Stimulated activated memory B cell treated with anti-CD40 and anti-IgM and Interleukin-4, amounts not matched to agents 10 μg/mL and 1 μg/mL and 100 μg/mL, for 72 hours (primary cell): Measurements from ENCODE around the gene PRUNE2.

Experiments
- ATAC-seq: fragments of 150-1000 bp; cut with Tn5 transposase; 2 replicates; pipeline ENCODE4 v1.10.0; 2021
- H3K27ac Mint-ChIP-seq: one replicate; pipeline ENCODE4 v1.8.0; 2022; ENCODE audit warnings: mild to moderate bottlenecking, mixed read lengths
- H3K27me3 Mint-ChIP-seq: one replicate; pipeline ENCODE4 v1.8.0; 2022; ENCODE audit warnings: mixed read lengths
- H3K36me3 Mint-ChIP-seq: one replicate; pipeline ENCODE4 v1.8.0; 2022; ENCODE audit warnings: mixed read lengths
- H3K4me1 Mint-ChIP-seq: one replicate; pipeline ENCODE4 v1.8.0; 2022; ENCODE audit warnings: mixed read lengths
- H3K4me3 Mint-ChIP-seq: one replicate; pipeline ENCODE4 v1.8.0; 2022; ENCODE audit warnings: mild to moderate bottlenecking, moderate library complexity, mixed read lengths
- H3K9me3 Mint-ChIP-seq: one replicate; pipeline ENCODE4 v1.8.0; 2022; ENCODE audit warnings: mixed read lengths

Gene PRUNE2

DNA sequence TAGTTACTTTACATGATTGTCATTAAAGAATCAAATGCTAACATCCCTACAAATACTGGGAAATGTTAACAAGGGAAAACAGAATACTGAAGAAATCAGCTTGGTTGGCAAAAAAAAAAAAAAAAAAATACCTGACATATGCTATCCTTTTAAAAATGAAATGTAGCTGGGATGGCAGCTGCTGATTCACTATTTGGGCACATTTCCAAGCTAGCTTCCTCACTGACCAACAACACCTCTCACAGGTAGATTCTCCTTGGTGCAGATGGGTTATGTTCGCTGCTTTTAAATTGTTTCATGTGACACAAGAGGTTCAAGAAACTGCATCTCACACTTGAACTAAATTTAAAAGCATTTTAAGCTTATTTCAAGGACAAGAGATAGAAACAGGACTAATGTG is 6.1 kb upstream of the PRUNE2 start:
- no peaks in the 10 kb centered on the region for H3K36me3 Mint-ChIP-seq
- no peak for ATAC-seq
- H3K4me1 Mint-ChIP-seq = no peaks in the 10 kb centered on the region
- no peak overlapping the region for H3K4me3 Mint-ChIP-seq
- H3K27ac Mint-ChIP-seq = no peak overlapping the region
- no peaks in the 10 kb centered on the region for H3K9me3 Mint-ChIP-seq
- peaks cover 32% of the 10 kb centered on the region for H3K27me3 Mint-ChIP-seq

DNA sequence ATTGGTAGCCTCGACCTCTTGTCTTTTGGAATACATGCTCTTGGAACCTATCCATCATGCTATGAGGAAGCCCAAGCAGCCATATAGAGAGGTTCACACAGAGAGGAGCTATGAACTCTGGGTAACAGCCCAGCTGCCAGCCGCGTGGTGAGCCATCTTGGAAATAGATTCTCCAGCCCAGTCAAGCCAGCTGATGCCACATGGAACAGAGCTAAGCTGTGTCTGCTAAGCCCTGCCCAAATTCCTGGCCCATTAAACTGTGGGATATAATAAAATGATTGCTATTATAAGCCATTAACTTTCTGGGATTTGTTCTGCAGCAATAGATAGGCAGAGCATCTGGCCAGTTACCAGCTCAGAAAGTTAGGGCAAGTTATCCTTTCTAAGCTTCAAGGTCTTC is 4.9 kb upstream of the PRUNE2 start:
- peaks cover 33% of the 10 kb centered on the region for H3K27me3 Mint-ChIP-seq
- no peak overlapping the region for H3K4me3 Mint-ChIP-seq
- H3K9me3 Mint-ChIP-seq = no peaks in the 10 kb centered on the region
- no peak for ATAC-seq
- peaks cover 6% of the 10 kb centered on the region for H3K4me1 Mint-ChIP-seq
- H3K27ac Mint-ChIP-seq = no peak overlapping the region
- no peaks in the 10 kb centered on the region for H3K36me3 Mint-ChIP-seq

DNA sequence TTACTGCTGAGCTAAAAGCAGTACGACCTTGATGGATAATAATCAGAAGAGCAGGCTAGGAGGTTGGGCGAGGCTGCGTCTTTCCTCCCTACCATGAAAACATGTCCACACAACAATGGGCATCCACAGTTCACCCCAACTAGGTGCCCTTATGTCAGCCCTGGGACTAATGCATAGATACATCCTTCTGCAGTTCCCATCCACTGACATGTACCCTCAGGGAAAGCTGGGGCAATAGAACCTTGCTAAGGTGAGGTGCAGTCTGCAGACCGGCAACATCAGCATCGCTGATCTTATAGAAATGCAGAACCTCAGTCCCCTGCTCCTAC is 697 bp upstream of the PRUNE2 start:
- peaks cover 33% of the 10 kb centered on the region for H3K27me3 Mint-ChIP-seq
- ATAC-seq = no peak
- no peaks in the 10 kb centered on the region for H3K9me3 Mint-ChIP-seq
- H3K4me3 Mint-ChIP-seq = no peak overlapping the region
- H3K27ac Mint-ChIP-seq = no peak overlapping the region
- no peaks in the 10 kb centered on the region for H3K36me3 Mint-ChIP-seq
- H3K4me1 Mint-ChIP-seq = peaks cover 6% of the 10 kb centered on the region

DNA sequence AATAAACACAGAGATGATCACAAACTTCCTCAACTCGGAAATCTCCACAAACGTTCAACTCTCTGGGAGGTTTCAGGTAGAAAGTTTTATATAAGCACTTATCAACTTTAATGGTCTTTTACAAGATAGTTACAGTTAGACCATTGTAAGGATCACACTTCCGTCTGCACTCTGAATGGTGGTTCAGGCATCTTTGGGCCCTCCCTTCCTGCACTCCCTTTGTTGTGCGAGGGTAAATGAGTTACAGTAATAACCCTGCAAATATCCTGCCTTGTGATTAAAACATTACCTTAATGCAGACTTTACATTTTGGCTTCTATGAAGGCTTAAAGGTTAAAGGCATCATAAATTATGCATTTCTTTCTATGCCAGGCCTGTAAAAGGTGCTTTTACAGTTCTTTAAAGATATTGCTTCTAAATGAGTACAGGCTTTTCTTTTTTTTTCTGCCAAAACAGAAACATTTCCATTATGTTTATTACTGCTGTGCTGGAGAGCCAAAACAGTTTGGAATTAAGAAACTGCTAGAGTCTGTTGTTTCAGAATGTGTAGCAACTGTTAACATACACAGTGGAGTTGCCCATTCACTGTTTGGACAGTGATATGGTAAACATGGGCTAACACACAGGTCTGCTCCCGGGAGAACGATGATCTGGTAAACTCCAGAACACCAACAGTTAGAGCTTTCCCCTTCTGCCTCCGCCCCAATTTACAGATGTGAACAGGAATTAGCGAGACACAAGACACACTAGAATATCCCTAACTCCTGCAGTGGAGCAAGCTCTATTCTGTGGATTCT is 1.1 kb downstream of the PRUNE2 start:
- Mint-ChIP-seq H3K27ac (no peak overlapping the region), H3K27me3 (peaks cover 43% of the 10 kb centered on the region), H3K4me1 (peaks cover 6% of the 10 kb centered on the region), H3K36me3 (no peaks in the 10 kb centered on the region), H3K4me3 (no peak overlapping the region), H3K9me3 (no peaks in the 10 kb centered on the region)
- no peak for ATAC-seq

DNA sequence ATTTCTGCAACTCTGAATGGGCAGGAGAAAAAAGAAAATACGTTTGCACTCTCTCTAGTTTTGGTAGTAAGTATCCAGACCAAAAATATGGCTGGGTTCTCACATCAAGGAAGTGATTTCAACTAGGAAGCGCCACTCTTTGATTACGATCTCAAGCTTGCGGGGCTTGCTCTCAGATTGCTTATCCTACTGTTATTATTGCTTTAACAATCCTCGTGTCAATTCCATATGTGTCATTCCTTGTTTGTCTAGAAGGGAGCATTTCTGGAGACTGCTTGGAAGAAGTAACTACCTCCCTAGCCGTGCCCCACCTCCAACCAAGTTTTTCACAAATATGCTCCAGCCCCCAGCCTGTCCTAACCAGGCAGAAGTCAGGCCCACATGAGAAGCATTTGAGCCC is 3.5 kb downstream of the PRUNE2 start:
- Mint-ChIP-seq H3K27me3 (peaks cover 34% of the 10 kb centered on the region), H3K4me3 (no peak overlapping the region), H3K4me1 (peaks cover 6% of the 10 kb centered on the region), H3K9me3 (no peaks in the 10 kb centered on the region), H3K27ac (no peak overlapping the region), H3K36me3 (no peaks in the 10 kb centered on the region)
- no peak for ATAC-seq

DNA sequence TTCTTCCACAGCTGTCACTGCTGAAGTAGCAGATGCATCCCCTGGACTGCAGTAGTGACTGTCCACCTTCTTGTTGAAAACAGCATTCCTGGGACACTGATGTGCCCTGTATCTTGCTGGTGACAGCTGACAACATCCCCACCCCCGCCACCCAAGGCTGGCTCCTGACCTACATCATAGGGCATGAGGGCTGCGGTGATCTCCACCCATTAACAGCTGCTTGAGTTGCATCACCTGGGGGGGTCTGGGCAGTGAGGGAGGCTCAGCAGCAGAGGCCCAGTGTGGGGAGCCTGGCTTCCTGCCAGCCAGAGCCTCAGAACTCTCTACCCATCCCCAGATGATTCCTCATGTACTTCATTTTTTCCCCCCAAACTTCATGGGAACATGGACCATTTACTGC is 4.1 kb downstream of the PRUNE2 start:
- no peak overlapping the region for H3K4me3 Mint-ChIP-seq
- H3K27me3 Mint-ChIP-seq = peaks cover 32% of the 10 kb centered on the region
- peaks cover 6% of the 10 kb centered on the region for H3K4me1 Mint-ChIP-seq
- peak; percentile 13 for ATAC-seq
- H3K27ac Mint-ChIP-seq = no peak overlapping the region
- no peaks in the 10 kb centered on the region for H3K9me3 Mint-ChIP-seq
- H3K36me3 Mint-ChIP-seq = no peaks in the 10 kb centered on the region

DNA sequence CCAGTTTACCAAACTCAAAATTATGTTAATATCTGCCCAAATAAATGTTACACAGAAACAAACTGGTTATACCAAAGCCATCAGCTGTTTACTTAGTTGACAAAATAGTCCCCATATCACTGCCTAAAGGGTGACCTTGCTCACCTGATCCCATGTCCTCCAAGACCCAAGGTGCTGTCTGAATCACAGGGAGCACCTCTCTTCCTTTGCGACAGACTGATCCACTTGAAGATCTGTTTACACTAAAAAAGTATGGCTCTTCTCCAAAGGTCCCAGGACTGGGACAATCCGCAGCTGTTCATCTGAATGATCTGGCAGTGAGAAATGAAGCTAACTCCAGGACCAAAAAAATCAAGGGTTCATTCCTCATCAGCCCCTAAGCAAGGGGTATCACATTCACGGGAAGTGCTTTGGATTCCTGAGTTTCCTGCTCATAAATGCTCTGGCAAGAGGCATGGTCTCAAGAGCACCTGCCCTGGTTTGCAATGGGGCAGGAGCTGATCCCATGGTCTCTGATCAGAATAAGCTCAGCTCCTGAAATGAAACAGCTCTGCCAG is 5.0 kb downstream of the PRUNE2 start:
- no peaks in the 10 kb centered on the region for H3K4me1 Mint-ChIP-seq

DNA sequence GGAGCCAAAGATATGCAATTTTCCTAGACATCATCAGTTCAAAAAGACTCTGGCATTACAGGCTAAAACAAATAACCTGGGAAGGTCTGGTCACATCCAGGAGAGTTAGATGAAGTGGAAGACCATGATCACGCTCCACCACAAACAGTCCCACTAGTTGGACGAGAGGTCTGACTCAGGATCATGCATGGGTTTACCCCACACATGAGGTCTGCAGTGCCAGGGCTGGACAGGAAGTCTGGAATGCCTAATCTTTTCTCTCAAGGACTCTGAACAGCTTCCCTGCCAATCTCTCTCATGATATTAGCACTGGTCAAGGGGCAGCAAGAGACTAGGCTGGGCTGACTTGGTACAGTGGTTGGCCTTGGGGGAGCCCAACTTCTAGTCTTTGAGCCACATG is 7.1 kb downstream of the PRUNE2 start:
- H3K4me1 Mint-ChIP-seq = no peaks in the 10 kb centered on the region
- no peak overlapping the region for H3K4me3 Mint-ChIP-seq
- H3K27ac Mint-ChIP-seq = no peak overlapping the region
- no peaks in the 10 kb centered on the region for H3K9me3 Mint-ChIP-seq
- peaks cover 32% of the 10 kb centered on the region for H3K27me3 Mint-ChIP-seq
- no peaks in the 10 kb centered on the region for H3K36me3 Mint-ChIP-seq
- no peak for ATAC-seq

More for the DNA sequence above, 5.0 kb downstream of the PRUNE2 start:
- H3K36me3 Mint-ChIP-seq = no peaks in the 10 kb centered on the region
- peaks cover 32% of the 10 kb centered on the region for H3K27me3 Mint-ChIP-seq
- H3K4me3 Mint-ChIP-seq = no peak overlapping the region
- no peak overlapping the region for H3K27ac Mint-ChIP-seq
- H3K9me3 Mint-ChIP-seq = no peaks in the 10 kb centered on the region
- no peak for ATAC-seq

DNA sequence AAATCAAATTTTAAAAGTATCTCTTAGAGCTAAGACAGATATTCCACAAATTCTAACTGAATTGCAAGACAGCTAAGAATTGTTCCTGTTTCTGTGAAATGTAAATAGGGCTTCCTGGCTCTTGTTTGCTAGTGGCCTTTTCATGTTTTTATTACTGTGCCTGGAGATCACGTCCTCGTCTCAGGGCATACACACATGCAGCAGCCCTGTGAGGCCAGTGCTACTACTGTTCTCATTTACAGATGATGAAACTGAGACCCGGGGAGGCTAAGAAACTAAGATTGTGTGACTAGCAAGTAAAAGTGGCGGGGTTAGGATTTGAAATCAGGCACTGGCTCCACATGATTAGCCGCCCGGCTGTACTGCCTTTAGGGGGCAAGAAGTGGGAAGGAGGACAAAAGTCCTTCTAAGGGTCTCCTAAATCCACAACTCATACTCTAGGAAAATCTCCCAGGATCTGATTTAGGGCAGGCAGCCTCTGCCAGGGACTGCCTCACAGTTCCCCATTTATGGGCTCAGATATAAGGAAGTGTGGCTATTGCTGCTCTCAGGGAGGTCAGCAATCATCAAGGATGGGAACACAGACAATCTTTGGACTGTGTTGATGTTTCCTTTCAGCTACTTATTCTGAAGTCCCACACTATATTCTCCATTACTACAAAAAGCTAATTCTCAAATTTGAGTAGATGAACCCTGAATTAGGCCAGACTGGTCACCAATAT is 7.9 kb downstream of the PRUNE2 start:
- Mint-ChIP-seq H3K4me1 (no peaks in the 10 kb centered on the region), H3K36me3 (no peaks in the 10 kb centered on the region), H3K27ac (no peak overlapping the region), H3K9me3 (no peaks in the 10 kb centered on the region), H3K4me3 (no peak overlapping the region), H3K27me3 (peaks cover 32% of the 10 kb centered on the region)
- no peak for ATAC-seq

DNA sequence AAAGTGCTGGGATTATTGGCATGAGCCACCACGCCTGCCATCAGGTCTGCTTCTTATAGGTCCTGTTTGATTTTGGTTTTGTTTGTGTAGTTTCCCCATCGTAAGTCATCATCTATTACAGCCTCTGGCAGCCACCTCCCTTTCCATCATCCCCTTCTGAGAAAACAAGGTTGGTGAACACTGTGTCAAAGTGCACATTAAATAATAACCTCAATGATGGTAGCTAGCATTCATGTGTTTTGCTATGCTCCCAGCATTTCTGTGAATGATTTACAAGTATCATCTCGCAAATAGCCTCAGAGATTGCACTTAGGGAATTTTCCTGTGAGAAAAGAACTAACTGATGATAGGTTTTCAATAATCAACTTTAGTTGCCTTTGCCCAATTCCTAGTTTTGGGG is 9.9 kb downstream of the PRUNE2 start:
- H3K27ac Mint-ChIP-seq = no peak overlapping the region
- no peak overlapping the region for H3K4me3 Mint-ChIP-seq
- no peak for ATAC-seq
- H3K36me3 Mint-ChIP-seq = no peaks in the 10 kb centered on the region
- H3K27me3 Mint-ChIP-seq = peaks cover 30% of the 10 kb centered on the region
- no peaks in the 10 kb centered on the region for H3K4me1 Mint-ChIP-seq
- H3K9me3 Mint-ChIP-seq = no peaks in the 10 kb centered on the region

DNA sequence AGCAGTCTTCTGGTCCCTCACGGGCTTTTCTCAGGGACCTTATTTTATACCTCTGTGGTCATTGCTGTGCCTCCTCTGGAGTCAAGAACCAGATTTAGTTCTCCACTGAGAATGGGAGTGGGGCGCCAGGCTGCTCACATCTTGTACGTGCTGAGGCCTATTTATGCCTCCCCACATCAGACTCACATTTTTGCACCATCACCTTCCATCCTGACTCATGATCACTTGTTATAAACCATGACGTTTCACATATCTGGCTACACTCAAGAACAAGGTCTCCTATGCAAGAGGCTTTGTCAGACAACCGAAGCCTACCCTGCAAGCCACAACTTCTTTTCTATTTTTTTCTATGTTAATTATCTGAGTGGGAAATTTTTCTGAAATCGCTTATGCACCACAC is 10.7 kb downstream of the PRUNE2 start:
- Mint-ChIP-seq H3K4me3 (no peak overlapping the region), H3K9me3 (no peaks in the 10 kb centered on the region), H3K36me3 (no peaks in the 10 kb centered on the region), H3K27ac (no peak overlapping the region), H3K27me3 (peaks cover 22% of the 10 kb centered on the region), H3K4me1 (no peaks in the 10 kb centered on the region)
- no peak for ATAC-seq

DNA sequence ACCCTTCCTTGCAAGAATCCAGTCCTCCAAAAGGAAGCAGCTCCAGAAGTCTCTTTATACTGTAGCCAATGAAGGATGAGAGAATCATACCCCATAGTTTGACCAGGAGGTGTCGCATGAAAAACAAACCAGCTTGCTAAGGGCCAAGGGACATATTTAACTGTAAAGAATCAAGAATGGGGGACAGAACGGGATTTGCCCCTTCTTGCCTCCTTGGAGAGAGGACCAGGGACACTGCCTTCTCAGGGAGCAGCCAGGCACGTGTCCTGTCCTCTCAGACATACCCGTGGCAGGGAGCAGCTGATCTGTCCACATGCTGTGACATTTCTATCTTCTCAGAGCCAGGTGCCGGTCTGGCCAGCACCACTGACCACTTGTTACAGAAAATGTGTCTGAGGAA is 11.7 kb downstream of the PRUNE2 start:
- H3K4me3 Mint-ChIP-seq = no peak overlapping the region
- H3K4me1 Mint-ChIP-seq = no peaks in the 10 kb centered on the region
- no peak overlapping the region for H3K27ac Mint-ChIP-seq
- ATAC-seq = no peak
- no peaks in the 10 kb centered on the region for H3K36me3 Mint-ChIP-seq
- H3K9me3 Mint-ChIP-seq = no peaks in the 10 kb centered on the region
- peaks cover 17% of the 10 kb centered on the region for H3K27me3 Mint-ChIP-seq

DNA sequence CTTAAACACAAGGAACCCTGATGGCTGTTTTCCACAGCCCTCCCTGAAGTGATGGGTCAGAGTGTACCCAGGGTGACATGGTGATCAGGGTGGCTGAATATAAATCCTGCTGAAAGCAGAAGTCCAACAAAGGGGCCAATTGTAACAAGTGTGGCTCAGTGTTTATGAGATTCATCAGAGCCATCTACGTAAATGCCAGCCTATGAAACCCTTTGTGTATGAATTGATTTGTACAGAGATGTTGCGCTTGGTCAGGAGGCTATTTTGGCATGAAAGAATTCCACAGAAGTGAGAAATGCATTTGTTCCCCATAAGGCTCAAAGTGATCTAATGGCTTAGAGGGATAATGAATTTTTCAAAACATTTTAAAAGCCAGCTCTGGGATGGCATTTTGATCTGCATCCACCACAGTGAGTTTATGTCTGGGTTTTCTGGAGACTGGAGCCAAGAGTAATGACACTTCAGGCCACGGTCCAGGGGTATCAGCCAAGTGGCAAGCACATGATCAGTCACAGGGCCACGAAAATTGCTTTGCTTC is 12.4 kb downstream of the PRUNE2 start:
- H3K27ac Mint-ChIP-seq = no peak overlapping the region
- H3K9me3 Mint-ChIP-seq = no peaks in the 10 kb centered on the region
- ATAC-seq = no peak
- H3K27me3 Mint-ChIP-seq = peaks cover 13% of the 10 kb centered on the region
- no peaks in the 10 kb centered on the region for H3K4me1 Mint-ChIP-seq
- H3K36me3 Mint-ChIP-seq = no peaks in the 10 kb centered on the region
- no peak overlapping the region for H3K4me3 Mint-ChIP-seq

DNA sequence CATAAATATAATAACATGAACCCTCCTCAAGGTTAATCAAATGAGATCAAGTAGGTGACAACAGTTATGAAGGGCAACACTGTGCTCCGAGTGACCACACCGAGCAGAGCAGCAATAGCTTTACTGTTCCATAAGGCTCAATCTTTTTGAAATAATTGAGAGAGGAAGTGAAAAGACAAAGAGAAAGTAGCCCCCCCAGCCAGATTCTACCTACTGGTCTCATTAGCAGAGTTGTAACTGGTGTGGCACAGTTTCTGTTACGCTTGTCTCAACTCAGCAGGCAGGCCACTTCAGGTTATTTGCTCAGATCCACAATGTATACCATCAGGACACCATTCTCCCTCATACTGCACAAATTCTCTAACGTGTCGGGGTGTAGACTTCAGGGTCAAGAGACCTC is 14.0 kb downstream of the PRUNE2 start:
- Mint-ChIP-seq H3K36me3 (no peaks in the 10 kb centered on the region), H3K9me3 (no peaks in the 10 kb centered on the region), H3K4me1 (peaks cover 11% of the 10 kb centered on the region), H3K27ac (no peak overlapping the region), H3K4me3 (no peak overlapping the region), H3K27me3 (peaks cover 21% of the 10 kb centered on the region)
- ATAC-seq = no peak

DNA sequence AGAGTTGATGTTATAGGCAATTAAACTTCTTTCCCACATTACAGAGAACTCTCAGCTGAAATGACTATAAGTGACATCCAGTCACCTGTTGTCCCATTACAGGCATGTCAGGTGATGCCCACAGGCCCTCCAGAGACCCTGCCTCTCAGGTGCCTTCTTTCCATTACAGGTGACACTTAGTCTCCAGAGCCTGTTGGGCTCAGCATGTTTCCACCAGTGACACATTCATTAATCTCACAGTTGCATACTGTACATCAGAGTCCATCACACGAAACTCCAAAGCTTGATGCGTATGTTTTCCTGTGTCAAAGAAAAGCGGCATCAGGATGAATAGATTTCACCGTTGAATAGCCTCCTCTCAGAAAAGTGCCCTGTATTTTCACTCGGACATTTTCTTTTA is 14.6 kb downstream of the PRUNE2 start:
- Mint-ChIP-seq H3K27me3 (peaks cover 16% of the 10 kb centered on the region), H3K9me3 (no peaks in the 10 kb centered on the region), H3K27ac (no peak overlapping the region), H3K4me3 (no peak overlapping the region), H3K36me3 (no peaks in the 10 kb centered on the region), H3K4me1 (peaks cover 11% of the 10 kb centered on the region)
- ATAC-seq = no peak

DNA sequence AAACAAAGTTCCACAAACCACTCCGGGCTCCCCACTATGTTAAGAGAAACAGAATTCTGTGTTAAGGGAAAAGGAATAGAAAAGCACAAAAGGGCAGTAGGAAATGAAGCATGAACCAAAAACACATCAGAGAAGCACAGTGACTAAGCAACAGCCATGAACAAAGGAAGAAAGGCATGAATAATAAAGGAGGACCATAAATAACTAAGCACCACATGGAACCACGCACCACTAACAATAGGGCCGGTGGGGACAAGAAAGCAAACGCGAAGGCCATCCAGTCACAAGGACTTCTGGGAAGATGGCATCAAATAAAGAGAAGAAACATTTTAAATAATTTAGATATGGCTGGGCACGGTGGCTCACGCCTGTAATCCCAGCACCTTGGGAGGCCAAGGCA is 18.0 kb downstream of the PRUNE2 start:
- Mint-ChIP-seq H3K36me3 (no peaks in the 10 kb centered on the region), H3K27me3 (peaks cover 13% of the 10 kb centered on the region), H3K9me3 (no peaks in the 10 kb centered on the region), H3K27ac (no peak overlapping the region), H3K4me3 (no peak overlapping the region), H3K4me1 (peaks cover 14% of the 10 kb centered on the region)
- ATAC-seq = no peak
